GM23338 (cell line): Measurements from ENCODE around the gene CCDC61. TPM values are rescaled to one million over a fixed set of nuclear protein-coding genes. Genes with fewer than 3 reads are reported as not detected.

Experiments
- ATAC-seq: fragments of 200-7000 bp; cut with Tn5 transposase; 3 replicates; pipeline ENCODE4 v1.9.1; 2020
- DNase-seq: peaks from one replicate; pipeline ENCODE4 v3.0.0-alpha.2; 2015; ENCODE audit warnings: low spot score
- H2AFZ ChIP-seq: fragments of 200-600 bp; sonication (generic); 2 replicates; pipeline ENCODE4 v1.8.0; 2016; ENCODE audit warnings: antibody characterized with exemption, mild to moderate bottlenecking, moderate library complexity
- H3F3A ChIP-seq: fragments of 200-600 bp; sonication (generic); replicated peaks from 2 replicates; pipeline ENCODE4 v1.8.0; 2017; ENCODE audit warnings: antibody characterized with exemption, mixed run types, low read depth
- H3K27ac ChIP-seq: fragments of 200-600 bp; sonication (generic); 2 replicates; pipeline ENCODE4 v1.6.1; 2016; ENCODE audit warnings: low read depth
- H3K27me3 ChIP-seq: fragments of 200-600 bp; sonication (generic); 2 replicates; pipeline ENCODE4 v1.8.0; 2016; ENCODE audit warnings: mild to moderate bottlenecking, mixed run types, moderate library complexity; ENCODE audit not compliant: insufficient read depth
- H3K36me3 ChIP-seq: fragments of 200-600 bp; sonication (generic); 2 replicates; pipeline ENCODE4 v1.8.0; 2016; ENCODE audit warnings: mild to moderate bottlenecking; ENCODE audit not compliant: insufficient read depth
- H3K4me1 ChIP-seq: fragments of 200-600 bp; sonication (generic); 2 replicates; pipeline ENCODE4 v1.8.0; 2016; ENCODE audit warnings: mild to moderate bottlenecking, moderate library complexity; ENCODE audit not compliant: insufficient read depth
- H3K4me2 ChIP-seq: fragments of 200-600 bp; sonication (generic); 2 replicates; pipeline ENCODE4 v1.7.1; 2017; ENCODE audit warnings: mixed run types
- H3K4me3 ChIP-seq: fragments of 200-600 bp; sonication (generic); 2 replicates; pipeline ENCODE4 v1.6.1; 2016; ENCODE audit warnings: mixed run types
- H3K79me2 ChIP-seq: fragments of 200-600 bp; sonication (generic); replicated peaks from 2 replicates; pipeline ENCODE4 v1.8.0; 2017; ENCODE audit warnings: mild to moderate bottlenecking; ENCODE audit not compliant: insufficient read depth
- H3K9me2 ChIP-seq: fragments of 200-600 bp; sonication (generic); 2 replicates; pipeline ENCODE4 v1.8.0; 2017; ENCODE audit not compliant: insufficient read depth
- H4K20me1 ChIP-seq: fragments of 200-600 bp; sonication (generic); replicated peaks from 2 replicates; pipeline ENCODE4 v1.8.0; 2017; ENCODE audit warnings: mild to moderate bottlenecking; ENCODE audit not compliant: insufficient read depth
- H3K27ac Mint-ChIP-seq: 2 replicates; pipeline ENCODE4 v1.8.0; 2020; ENCODE audit warnings: inconsistent platforms, mild to moderate bottlenecking, moderate library complexity, mixed read lengths
- H3K27me3 Mint-ChIP-seq: 3 replicates; pipeline ENCODE4 v1.8.0; 2022; ENCODE audit warnings: low read depth, mild to moderate bottlenecking, moderate library complexity, mixed read lengths, inconsistent platforms; ENCODE audit not compliant: insufficient read depth, poor library complexity
- H3K36me3 Mint-ChIP-seq: 3 replicates; pipeline ENCODE4 v1.8.0; 2021; ENCODE audit warnings: low read depth, mild to moderate bottlenecking, inconsistent platforms, moderate library complexity, mixed read lengths
- H3K4me1 Mint-ChIP-seq: 3 replicates; pipeline ENCODE4 v1.8.0; 2020; ENCODE audit warnings: mild to moderate bottlenecking, inconsistent platforms, mixed read lengths
- H3K4me3 Mint-ChIP-seq: 3 replicates; pipeline ENCODE4 v1.8.0; 2021; ENCODE audit warnings: moderate library complexity, mild to moderate bottlenecking, inconsistent platforms, mixed read lengths
- H3K9me3 Mint-ChIP-seq: 3 replicates; pipeline ENCODE4 v1.8.0; 2020; ENCODE audit warnings: moderate library complexity, mild to moderate bottlenecking, inconsistent platforms, mixed read lengths
- CREB1 ChIP-seq: fragments of 250-450 bp; sonication (Bioruptor Pico); IDR thresholded peaks from 2 replicates; pipeline ENCODE4 v1.5.0; 2020; ENCODE audit warnings: low read depth, mild to moderate bottlenecking, moderate library complexity
- EZH2 ChIP-seq: fragments of 200-600 bp; sonication (generic); IDR thresholded peaks from one replicate; pipeline ENCODE4 v1.8.0; 2017; ENCODE audit warnings: antibody characterized with exemption, mild to moderate bottlenecking, low read depth; ENCODE audit not compliant: unreplicated experiment
- EZH2phosphoT487 ChIP-seq: fragments of 200-600 bp; sonication (generic); IDR thresholded peaks from one replicate; pipeline ENCODE4 v1.8.1; 2018; ENCODE audit warnings: antibody characterized with exemption; ENCODE audit not compliant: unreplicated experiment
- JUNB ChIP-seq: IDR thresholded peaks from one replicate; pipeline ENCODE4 v1.6.1; 2016; ENCODE audit warnings: antibody characterized with exemption; ENCODE audit not compliant: unreplicated experiment
- NANOG ChIP-seq: IDR thresholded peaks from 2 replicates; pipeline ENCODE4 v1.6.1; 2016; ENCODE audit warnings: antibody characterized with exemption, borderline replicate concordance
- POLR2AphosphoS5 ChIP-seq: IDR thresholded peaks from 2 replicates; pipeline ENCODE4 v1.6.1; 2016; ENCODE audit warnings: antibody characterized with exemption, low read depth
- STAT1 ChIP-seq: IDR thresholded peaks from one replicate; pipeline ENCODE4 v1.6.1; 2016; ENCODE audit warnings: antibody characterized with exemption; ENCODE audit not compliant: unreplicated experiment
- ZNF114 ChIP-seq: fragments of 250-450 bp; sonication (Bioruptor Pico); IDR thresholded peaks from 2 replicates; pipeline ENCODE4 v1.5.0; 2020; ENCODE audit warnings: mild to moderate bottlenecking, moderate library complexity
- ZNF331 ChIP-seq: fragments of 250-450 bp; sonication (Bioruptor Pico); IDR thresholded peaks from 2 replicates; pipeline ENCODE4 v1.5.0; 2020; ENCODE audit warnings: low read depth, mild to moderate bottlenecking, moderate library complexity
- polyA plus RNA-seq: library from polyadenylated mRNA; unstranded; fragments of >200 nt; fragmentation: Nextera tagmentation; extraction: Ambion mirVana; gene quantifications from 2 replicates; pipeline ENCODE4 v1.2.1, GENCODE V29; 2016
- total RNA-seq: library from RNA; depleted of rRNA; stranded (reverse); fragments of >200 nt; shearing (Covaris generic); gene quantifications from 2 replicates; pipeline ENCODE4 v1.2.3, GENCODE V29; 2014
- TF ChIP-seq, protein P1 (sequence below): IDR thresholded peaks from one replicate; pipeline ENCODE4 v1.6.1; 2018; ENCODE audit warnings: antibody characterized with exemption; ENCODE audit not compliant: unreplicated experiment
- TF ChIP-seq, protein P2 (sequence below): IDR thresholded peaks from 2 replicates; pipeline ENCODE4 v1.6.1; 2016; ENCODE audit warnings: antibody characterized with exemption
- TF ChIP-seq, protein P3 (sequence below), 2 experiments: fragments of 200-600 bp in 1 of 2; sonication (generic) in 1 of 2; conservative IDR thresholded peaks; 2 replicates each; pipeline versions ENCODE4 v1.5.1 to v1.6.1; 2016 to 2017; ENCODE audit warnings: antibody characterized with exemption in 2 of 2, low read depth in 2 of 2, mild to moderate bottlenecking in 2 of 2, moderate library complexity in 1 of 2

Gene CCDC61
- total and polyA plus RNA-seq, 2 experiments from 2014 or later: 9.8 to 22.4 TPM

DNA sequence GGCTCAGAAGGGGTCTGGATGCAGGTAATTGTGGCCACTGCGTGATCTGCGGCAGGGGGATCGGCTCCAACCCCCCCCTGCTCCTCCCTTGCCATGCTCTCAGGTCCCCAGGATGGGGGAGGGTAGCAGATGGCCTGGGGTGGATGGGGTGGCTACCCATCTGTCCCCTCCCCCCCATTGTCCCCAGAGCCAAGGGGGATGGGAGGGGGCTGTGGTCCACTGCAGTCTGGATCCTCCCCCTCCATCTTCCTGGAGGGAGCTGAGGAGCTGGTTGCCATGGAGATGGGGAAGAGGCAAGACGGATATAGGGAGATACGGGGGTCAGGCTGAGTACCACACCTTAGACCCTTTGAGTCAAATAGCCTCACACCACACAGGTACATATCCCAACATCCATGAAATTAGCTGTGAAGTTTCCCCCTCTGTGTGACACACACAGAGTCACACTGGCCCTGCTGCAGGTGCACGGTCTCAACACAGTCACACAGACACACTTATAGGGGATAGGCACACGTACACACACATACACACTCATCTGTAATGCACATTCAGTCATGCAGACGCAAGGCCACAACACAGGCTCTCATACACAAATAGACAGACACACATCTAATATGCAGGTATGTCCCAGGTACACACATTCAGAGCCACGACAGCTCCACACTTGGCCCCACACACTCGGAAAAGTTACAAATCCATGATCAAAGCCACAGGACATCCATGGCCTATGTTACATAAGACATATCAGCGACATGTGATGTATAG, 19.8 kb upstream of the CCDC61 start:
- Histone ChIP-seq H3F3A (0 out of 2 replicates have a peak, but pooled peaks cover 2% of the 10 kb centered on the region), H3K4me1 (peaks cover 3% of the 10 kb centered on the region; the same call in 1 of the 2 replicates), H3K36me3 (no peaks in the 10 kb centered on the region), H3K9me2 (no peaks in the 10 kb centered on the region), H3K4me3 (no peak overlapping the region), H3K27ac (no peak overlapping the region), H3K4me2 (no peak overlapping the region), H3K27me3 (0 out of 2 replicates have a peak, but pooled peaks cover 2% of the 10 kb centered on the region), H2AFZ (no peak overlapping the region), H4K20me1 (no peaks in the 10 kb centered on the region; the same call in 1 of the 2 replicates), H3K79me2 (no peaks in the 10 kb centered on the region)
- Mint-ChIP-seq H3K27me3 (peaks cover 16% of the 10 kb centered on the region), H3K4me3 (no peak overlapping the region), H3K36me3 (no peaks in the 10 kb centered on the region), H3K9me3 (no peaks in the 10 kb centered on the region), H3K4me1 (peaks cover 20% of the 10 kb centered on the region), H3K27ac (no peak overlapping the region)
- ATAC-seq (no peak), DNase-seq (peak; percentile 51)
- TF ChIP-seq EZH2phosphoT487 (no peak), ZNF331 (CRISPR knock-in tag) (no peak), CREB1 (CRISPR knock-in tag) (no peak), JUNB (no peak), POLR2AphosphoS5 (no peak), ZNF114 (CRISPR knock-in tag) (no peak), NANOG (no peak), EZH2 (no peak), STAT1 (no peak)
- TF ChIP-seq, protein P1, sequence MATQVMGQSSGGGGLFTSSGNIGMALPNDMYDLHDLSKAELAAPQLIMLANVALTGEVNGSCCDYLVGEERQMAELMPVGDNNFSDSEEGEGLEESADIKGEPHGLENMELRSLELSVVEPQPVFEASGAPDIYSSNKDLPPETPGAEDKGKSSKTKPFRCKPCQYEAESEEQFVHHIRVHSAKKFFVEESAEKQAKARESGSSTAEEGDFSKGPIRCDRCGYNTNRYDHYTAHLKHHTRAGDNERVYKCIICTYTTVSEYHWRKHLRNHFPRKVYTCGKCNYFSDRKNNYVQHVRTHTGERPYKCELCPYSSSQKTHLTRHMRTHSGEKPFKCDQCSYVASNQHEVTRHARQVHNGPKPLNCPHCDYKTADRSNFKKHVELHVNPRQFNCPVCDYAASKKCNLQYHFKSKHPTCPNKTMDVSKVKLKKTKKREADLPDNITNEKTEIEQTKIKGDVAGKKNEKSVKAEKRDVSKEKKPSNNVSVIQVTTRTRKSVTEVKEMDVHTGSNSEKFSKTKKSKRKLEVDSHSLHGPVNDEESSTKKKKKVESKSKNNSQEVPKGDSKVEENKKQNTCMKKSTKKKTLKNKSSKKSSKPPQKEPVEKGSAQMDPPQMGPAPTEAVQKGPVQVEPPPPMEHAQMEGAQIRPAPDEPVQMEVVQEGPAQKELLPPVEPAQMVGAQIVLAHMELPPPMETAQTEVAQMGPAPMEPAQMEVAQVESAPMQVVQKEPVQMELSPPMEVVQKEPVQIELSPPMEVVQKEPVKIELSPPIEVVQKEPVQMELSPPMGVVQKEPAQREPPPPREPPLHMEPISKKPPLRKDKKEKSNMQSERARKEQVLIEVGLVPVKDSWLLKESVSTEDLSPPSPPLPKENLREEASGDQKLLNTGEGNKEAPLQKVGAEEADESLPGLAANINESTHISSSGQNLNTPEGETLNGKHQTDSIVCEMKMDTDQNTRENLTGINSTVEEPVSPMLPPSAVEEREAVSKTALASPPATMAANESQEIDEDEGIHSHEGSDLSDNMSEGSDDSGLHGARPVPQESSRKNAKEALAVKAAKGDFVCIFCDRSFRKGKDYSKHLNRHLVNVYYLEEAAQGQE: no peak
- TF ChIP-seq, protein P2, sequence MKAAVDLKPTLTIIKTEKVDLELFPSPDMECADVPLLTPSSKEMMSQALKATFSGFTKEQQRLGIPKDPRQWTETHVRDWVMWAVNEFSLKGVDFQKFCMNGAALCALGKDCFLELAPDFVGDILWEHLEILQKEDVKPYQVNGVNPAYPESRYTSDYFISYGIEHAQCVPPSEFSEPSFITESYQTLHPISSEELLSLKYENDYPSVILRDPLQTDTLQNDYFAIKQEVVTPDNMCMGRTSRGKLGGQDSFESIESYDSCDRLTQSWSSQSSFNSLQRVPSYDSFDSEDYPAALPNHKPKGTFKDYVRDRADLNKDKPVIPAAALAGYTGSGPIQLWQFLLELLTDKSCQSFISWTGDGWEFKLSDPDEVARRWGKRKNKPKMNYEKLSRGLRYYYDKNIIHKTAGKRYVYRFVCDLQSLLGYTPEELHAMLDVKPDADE: no peak
- TF ChIP-seq, protein P3, sequence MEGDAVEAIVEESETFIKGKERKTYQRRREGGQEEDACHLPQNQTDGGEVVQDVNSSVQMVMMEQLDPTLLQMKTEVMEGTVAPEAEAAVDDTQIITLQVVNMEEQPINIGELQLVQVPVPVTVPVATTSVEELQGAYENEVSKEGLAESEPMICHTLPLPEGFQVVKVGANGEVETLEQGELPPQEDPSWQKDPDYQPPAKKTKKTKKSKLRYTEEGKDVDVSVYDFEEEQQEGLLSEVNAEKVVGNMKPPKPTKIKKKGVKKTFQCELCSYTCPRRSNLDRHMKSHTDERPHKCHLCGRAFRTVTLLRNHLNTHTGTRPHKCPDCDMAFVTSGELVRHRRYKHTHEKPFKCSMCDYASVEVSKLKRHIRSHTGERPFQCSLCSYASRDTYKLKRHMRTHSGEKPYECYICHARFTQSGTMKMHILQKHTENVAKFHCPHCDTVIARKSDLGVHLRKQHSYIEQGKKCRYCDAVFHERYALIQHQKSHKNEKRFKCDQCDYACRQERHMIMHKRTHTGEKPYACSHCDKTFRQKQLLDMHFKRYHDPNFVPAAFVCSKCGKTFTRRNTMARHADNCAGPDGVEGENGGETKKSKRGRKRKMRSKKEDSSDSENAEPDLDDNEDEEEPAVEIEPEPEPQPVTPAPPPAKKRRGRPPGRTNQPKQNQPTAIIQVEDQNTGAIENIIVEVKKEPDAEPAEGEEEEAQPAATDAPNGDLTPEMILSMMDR (conservative IDR thresholded peaks at IDR 0.05; ENCODE audit: low read depth in 2 of 2): no peak
